HG03432 (cell line): ENCODE measurements around the gene TPRX2.
"Not testable (repeated sequence)": the region's sequence is repeated elsewhere in the genome, so short reads cannot be mapped to it uniquely, and the experiment has no call there.

Experiments used
- ATAC-seq: cut with Tn5 transposase; IDR thresholded peaks from one replicate; pipeline ENCODE4 v1.9.1; 2021; ENCODE audit warnings: mild to moderate bottlenecking, moderate library complexity; ENCODE audit not compliant: unreplicated experiment

TPRX2 gene

DNA sequence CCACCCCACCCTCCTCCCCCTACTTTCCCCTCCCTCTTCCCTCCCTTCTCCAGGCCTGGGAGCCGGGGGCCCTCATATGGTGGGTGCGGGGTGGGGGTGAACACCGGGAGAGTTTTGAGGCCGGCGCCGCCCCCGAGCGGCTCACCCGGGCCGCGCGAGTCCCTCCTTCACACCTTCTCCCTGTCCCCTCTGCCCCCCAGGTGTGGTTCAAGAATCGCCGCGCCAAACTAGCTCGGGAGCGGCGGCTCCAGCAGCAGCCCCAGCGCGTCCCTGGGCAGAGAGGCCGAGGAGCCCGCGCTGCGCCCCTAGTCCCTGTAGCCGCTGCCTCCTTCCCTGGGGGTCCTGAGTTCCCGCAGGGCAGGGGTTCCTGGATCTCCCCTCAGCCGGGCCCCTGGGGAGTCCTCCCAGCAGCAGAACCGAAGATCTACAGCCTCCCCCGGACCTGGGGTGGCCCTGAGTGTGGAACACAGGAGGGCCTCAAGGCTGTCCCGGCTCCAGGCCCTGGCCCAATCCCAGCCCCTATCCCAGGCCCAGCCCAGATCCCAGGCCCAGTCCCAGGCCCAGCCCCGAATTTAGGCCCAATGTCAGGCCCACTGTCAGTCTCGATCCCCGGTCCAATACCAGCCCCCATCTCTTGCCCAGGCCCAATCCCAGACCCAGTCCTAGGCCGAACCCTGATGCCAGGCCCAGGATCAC is 1.7 kb downstream of the TPRX2 start:
- no peak for ATAC-seq

DNA sequence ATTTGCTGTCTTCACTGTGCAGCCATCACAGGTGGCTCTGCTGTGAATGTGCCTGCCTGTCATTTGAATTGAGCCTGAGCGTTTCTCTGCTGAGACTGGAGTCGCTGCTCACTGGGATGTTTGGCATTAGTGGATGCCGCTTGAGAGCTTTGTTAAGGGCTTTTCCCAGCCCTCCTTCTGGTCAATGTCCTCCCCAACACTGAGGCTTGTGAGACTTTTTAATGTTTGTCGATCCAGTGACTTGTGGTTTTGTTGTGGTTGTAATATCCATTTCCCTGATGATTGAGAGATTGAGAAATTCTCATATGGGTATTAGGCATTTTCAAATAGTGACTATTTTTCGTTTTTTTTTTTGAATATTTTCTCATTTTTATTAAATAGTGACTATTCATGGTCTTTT is 2.6 kb downstream of the TPRX2 start:
- no peak for ATAC-seq

GRCh38 chr19:47863514-47863936 is 4.5 kb downstream of the TPRX2 start:
- no peak for ATAC-seq

- ATAC-seq: no peak
These were observed 6.1 kb downstream of the TPRX2 start for GRCh38 chr19:47865166-47865565.

GRCh38 chr19:47878906-47879305 is 19.9 kb downstream of the TPRX2 start:
- no peak for ATAC-seq

GRCh38 chr19:47879385-47879784 is 20.4 kb downstream of the TPRX2 start:
- ATAC-seq: not testable (repeated sequence)

GRCh38 chr19:47881757-47882156 is 22.7 kb downstream of the TPRX2 start:
- ATAC-seq: no peak

DNA sequence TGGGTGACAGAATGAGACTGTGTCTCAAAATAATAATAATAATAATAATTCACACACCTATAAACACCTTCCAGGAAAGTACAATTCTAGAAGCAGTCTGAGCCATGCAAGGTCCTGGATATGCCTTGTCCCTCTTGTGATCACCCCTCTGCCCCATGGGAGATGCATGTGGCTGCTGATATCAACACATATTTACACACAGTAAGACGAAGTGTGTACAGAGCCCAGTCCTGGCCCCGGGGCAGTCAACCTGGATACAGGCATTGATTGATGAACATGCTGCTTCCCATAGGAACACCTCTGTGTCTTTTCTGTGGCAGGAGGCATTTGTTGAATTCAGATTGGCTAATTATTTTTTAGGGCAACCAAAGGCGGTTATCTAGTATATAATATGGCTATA is 23.9 kb downstream of the TPRX2 start:
- ATAC-seq: no peak

DNA sequence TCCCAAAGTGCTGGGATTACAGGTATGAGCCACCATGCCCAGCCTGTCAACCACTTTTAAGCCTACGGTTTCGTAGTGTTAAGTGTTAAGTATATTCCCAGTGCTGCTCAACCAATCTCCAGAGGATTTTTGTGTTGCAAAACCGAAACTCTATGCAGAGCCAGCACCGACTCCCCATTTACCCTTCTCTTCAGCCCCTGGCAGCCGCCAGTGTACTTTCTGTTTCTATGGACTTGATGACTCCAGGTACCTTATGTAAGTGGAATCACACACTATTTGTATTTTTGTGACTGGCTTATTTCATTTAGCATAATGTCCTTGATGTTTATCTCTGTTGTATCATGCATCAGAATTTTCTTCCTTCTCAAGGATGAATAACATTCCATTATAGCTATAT is 26.0 kb downstream of the TPRX2 start:
- ATAC-seq: no peak

- ATAC-seq: no peak
These were observed 27.1 kb downstream of the TPRX2 start, which contains the start of gene SULT2A1 for GRCh38 chr19:47886010-47886559. Gene SULT2A1, minus strand, starts transcription at chr19:47886315. Its CDS starts 58 bp downstream, at chr19:47886257.

DNA sequence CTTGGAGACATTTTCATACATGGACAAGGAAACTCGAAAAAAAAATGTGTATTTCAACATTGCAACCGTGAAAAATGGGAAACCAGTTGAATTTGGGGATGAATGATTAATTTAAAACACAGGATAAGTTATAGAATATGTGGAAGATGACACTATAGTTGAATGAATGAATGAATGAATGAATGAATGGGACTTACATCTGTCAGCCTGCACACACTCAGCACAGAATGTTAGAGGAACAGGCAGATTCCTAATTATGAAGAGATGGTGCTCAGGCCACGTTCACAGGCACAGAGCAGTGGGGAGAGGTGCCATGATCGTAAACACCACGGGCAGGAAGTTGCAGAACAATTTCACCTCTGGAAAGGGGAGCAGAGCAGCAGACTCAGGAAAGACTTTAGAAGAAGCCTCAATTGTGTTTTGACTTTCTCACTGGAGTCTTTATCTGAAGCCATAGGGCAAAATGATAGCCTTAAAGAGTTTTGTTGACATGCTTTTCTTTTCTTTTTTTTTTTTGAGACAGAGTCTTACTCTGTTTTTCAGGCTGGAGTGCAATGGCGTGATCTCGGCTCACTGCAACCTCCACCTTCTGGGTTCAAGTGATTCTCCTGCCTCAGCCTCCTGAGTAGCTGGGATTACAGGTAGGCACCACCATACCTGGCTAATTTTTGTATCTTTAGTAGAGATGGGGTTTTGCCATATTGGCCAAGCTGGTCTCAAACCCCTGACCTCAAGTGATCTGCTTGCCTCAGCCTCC is 32.0 kb downstream of the TPRX2 start:
- no peak for ATAC-seq

- no peak for ATAC-seq
These were observed 32.5 kb downstream of the TPRX2 start for GRCh38 chr19:47891622-47891922.

GRCh38 chr19:47891923-47892666 is 33.1 kb downstream of the TPRX2 start:
- no peak for ATAC-seq

GRCh38 chr19:47895165-47895782 is 36.2 kb downstream of the TPRX2 start:
- no peak for ATAC-seq

GRCh38 chr19:47896019-47896418 is 37.0 kb downstream of the TPRX2 start:
- no peak for ATAC-seq

DNA sequence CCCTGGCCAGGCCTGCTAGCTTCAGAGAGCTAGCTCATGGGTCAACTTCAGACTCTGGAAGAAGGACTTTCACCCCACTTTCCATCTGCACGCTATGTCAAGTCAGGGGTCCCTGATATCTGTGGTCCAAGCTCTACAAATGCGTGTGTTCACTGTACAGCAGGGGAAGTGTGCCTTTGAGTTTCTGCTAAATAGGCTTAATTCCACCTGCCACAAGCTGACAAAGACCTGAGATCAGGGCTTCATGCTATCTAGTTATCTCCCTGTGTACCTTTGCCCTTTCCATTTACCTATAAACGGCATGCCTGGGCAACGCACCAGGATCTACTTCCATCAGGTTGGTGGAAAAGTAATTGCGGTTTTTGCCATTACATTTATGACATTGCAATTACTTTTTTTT is 37.7 kb downstream of the TPRX2 start:
- no peak for ATAC-seq

- no peak for ATAC-seq
These were observed 38.8 kb downstream of the TPRX2 start for GRCh38 chr19:47897861-47898260.

- ATAC-seq: no peak
These were observed 40.3 kb downstream of the TPRX2 start for GRCh38 chr19:47899335-47899734.

DNA sequence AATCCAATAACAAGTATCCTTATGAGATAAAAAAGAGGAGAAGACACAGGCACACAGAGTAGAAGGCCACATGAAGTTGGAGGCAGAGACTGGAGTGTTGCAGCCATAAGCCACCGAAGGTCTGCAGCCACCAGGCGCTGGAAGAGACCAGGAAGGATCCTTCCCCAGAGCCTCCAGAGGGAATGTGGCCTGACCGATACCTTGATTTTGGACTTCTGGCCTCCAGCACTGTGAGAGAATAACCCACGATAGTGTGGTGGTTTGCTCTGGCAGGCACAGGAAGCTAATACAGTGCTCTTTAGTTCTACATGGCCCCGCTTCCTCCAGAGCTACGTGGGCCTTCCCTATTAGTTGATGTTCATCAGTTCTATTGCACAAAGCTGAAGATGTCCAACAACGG is 42.3 kb downstream of the TPRX2 start:
- no peak for ATAC-seq

GRCh38 chr19:47909350-47909749 is 50.3 kb downstream of the TPRX2 start:
- not testable (repeated sequence) for ATAC-seq

GRCh38 chr19:47910191-47910590 is 51.2 kb downstream of the TPRX2 start:
- not testable (repeated sequence) for ATAC-seq
